Gastroesophageal sphincter (tissue), 4 donors: ENCODE data around the gene MED17. TPM values are rescaled to one million over a fixed set of nuclear protein-coding genes. Genes with fewer than 3 reads are reported as not detected.
A peak's percentile ranks its signal among the peaks of the same experiment; 100 is the strongest.
"Not testable (repeated sequence)": the region's sequence is repeated elsewhere in the genome, so short reads cannot be mapped to it uniquely, and the experiment has no call there.

ENCODE experiments used
- ATAC-seq: fragments of 150-250 bp; one replicate; pipeline ENCODE4 v1.9.1; 2016; ENCODE audit warnings: mild to moderate bottlenecking, moderate library complexity
- H3K27ac ChIP-seq, 4 donors: fragments of 200-600 bp; sonication (generic) in 3 of 4; 1 replicate in 3 of 4; 2 replicates in 1 of 4; pipeline ENCODE4 v1.5.1; 2016 to 2019
- H3K27me3 ChIP-seq: fragments of 200-600 bp; sonication (generic); one replicate; pipeline ENCODE4 v1.5.1; 2019
- H3K36me3 ChIP-seq, 2 donors: fragments of 200-600 bp; sonication (generic); one replicate each; pipeline ENCODE4 v1.5.1; 2019; ENCODE audit warnings: control low read depth in 1 of 2
- H3K4me1 ChIP-seq, 3 donors: fragments of 200-600 bp; sonication (generic); 1 replicate in 2 of 3; 2 replicates in 1 of 3; pipeline ENCODE4 v1.5.1; 2016 to 2019; ENCODE audit warnings: control low read depth in 2 of 3
- H3K4me3 ChIP-seq, 2 donors: fragments of 200-600 bp; sonication (generic); one replicate each; pipeline ENCODE4 v1.5.1; 2019; ENCODE audit warnings: mild to moderate bottlenecking in 1 of 2, moderate library complexity in 1 of 2
- H3K9me3 ChIP-seq, 3 donors: fragments of 200-600 bp; sonication (generic); one replicate each; pipeline ENCODE4 v1.5.1; 2017 to 2019; ENCODE audit warnings: control low read depth in 2 of 3
- CTCF ChIP-seq, 4 experiments: fragments of 200-600 bp in 2 of 4; fragments of 450-650 bp in 2 of 4; sonication (generic) in 1 of 4; IDR thresholded peaks; one replicate each; pipeline ENCODE4 v1.5.1; 2017 to 2019; ENCODE audit warnings: antibody characterized with exemption in 4 of 4, mild to moderate bottlenecking in 2 of 4, moderate library complexity in 2 of 4
- EP300 ChIP-seq: sonication (generic); formaldehyde crosslinking; IDR thresholded peaks from one replicate; pipeline ENCODE4 v1.6.1; 2017; ENCODE audit warnings: antibody characterized with exemption, mild to moderate bottlenecking
- POLR2A ChIP-seq, 2 donors: fragments of 450-650 bp; IDR thresholded peaks; one replicate each; pipeline ENCODE4 v1.6.1; 2017; ENCODE audit warnings: antibody characterized with exemption in 2 of 2, mild to moderate bottlenecking in 2 of 2, moderate library complexity in 1 of 2
- POLR2AphosphoS5 ChIP-seq: sonication (generic); formaldehyde crosslinking; IDR thresholded peaks from one replicate; pipeline ENCODE4 v1.6.1; 2017; ENCODE audit warnings: antibody characterized with exemption
- WGBS, 2 donors: methylation state at CpG; one replicate each; pipeline ENCODE4 v1.1.5; 2018; ENCODE audit warnings: low coverage in 1 of 2; 5-methylcytosine and 5-hydroxymethylcytosine counted together
- total RNA-seq, 4 donors: library from RNA; depleted of rRNA; stranded (reverse); fragments of >200 nt; gene quantifications; one replicate each; pipeline ENCODE4 v1.1.0, GENCODE V29; 2016

The MED17 gene
- total RNA-seq, 4 donors from 2014 or later = 27.1 to 29.7 (median 28.2) TPM

GRCh38 chr11:93773045-93773477 is 11.0 kb upstream of the MED17 start:
- Histone ChIP-seq H3K36me3 (no peaks in the 10 kb centered on the region), H3K9me3 (no peaks in the 10 kb centered on the region), H3K27me3 (no peaks in the 10 kb centered on the region), H3K27ac (no peak overlapping the region), H3K4me1 (no peaks in the 10 kb centered on the region), H3K4me3 (no peak overlapping the region)
- WGBS, 2 donors = 80% methylated on average over 1 of the region's 3 CpGs; no CpG with 5 or more reads in 1 of the 2 donors
- no peak for TF ChIP-seq CTCF (IDR thresholded peaks at IDR 0.05)
- no peak for TF ChIP-seq POLR2AphosphoS5
- TF ChIP-seq POLR2A (IDR thresholded peaks at IDR 0.05) = no peak
- TF ChIP-seq EP300 = no peak
- no peak for ATAC-seq

- TF ChIP-seq POLR2AphosphoS5 (no peak), CTCF (IDR thresholded peaks at IDR 0.05) (no peak), EP300 (no peak), POLR2A (IDR thresholded peaks at IDR 0.05) (no peak)
- H3K36me3 ChIP-seq = no peaks in the 10 kb centered on the region
- H3K9me3 ChIP-seq = no peaks in the 10 kb centered on the region
- 100% methylated on average over 2 of the region's 10 CpGs; no CpG with 5 or more reads in 1 of the 2 donors for WGBS, 2 donors
- no peaks in the 10 kb centered on the region for H3K4me1 ChIP-seq
- H3K27me3 ChIP-seq = no peaks in the 10 kb centered on the region
- no peak overlapping the region for H3K4me3 ChIP-seq
- H3K27ac ChIP-seq = no peak overlapping the region
- no peak for ATAC-seq
Measured at GRCh38 chr11:93773601-93774200, 10.4 kb upstream of the MED17 start.

GRCh38 chr11:93774560-93774959 is 9.5 kb upstream of the MED17 start:
- not testable (repeated sequence) for H3K27me3 ChIP-seq, H3K9me3 ChIP-seq, H3K4me1 ChIP-seq, ATAC-seq, H3K36me3 ChIP-seq, H3K4me3 ChIP-seq, H3K27ac ChIP-seq
- 86% methylated on average over 1 of the region's 3 CpGs; no CpG with 5 or more reads in 1 of the 2 donors for WGBS, 2 donors

- WGBS, 2 donors = 38 to 72% methylated on average over 2 of the region's 2 CpGs
- Histone ChIP-seq H3K27ac (no peak overlapping the region), H3K36me3 (no peaks in the 10 kb centered on the region), H3K27me3 (no peaks in the 10 kb centered on the region), H3K4me1 (no peaks in the 10 kb centered on the region), H3K9me3 (no peaks in the 10 kb centered on the region), H3K4me3 (no peak overlapping the region)
- no peak for TF ChIP-seq POLR2A (IDR thresholded peaks at IDR 0.05)
- no peak for TF ChIP-seq EP300
- TF ChIP-seq POLR2AphosphoS5 = no peak
- TF ChIP-seq CTCF (IDR thresholded peaks at IDR 0.05) = no peak
- no peak for ATAC-seq
Measured at GRCh38 chr11:93775289-93775688, 8.8 kb upstream of the MED17 start.

GRCh38 chr11:93783362-93783761 is 720 bp upstream of the MED17 start:
- no peak for ATAC-seq
- Histone ChIP-seq H3K36me3 (peaks cover 0 to 6% of the 10 kb centered on the region in 2 donors), H3K4me3 (peak overlapping the region; percentile 62 to 93), H3K4me1 (peaks cover 9 to 40% (median 13%) of the 10 kb centered on the region in 3 donors), H3K9me3 (no peaks in the 10 kb centered on the region), H3K27ac (peak overlapping the region in 3 of 4 donors; percentile 95 to 97 (median 95)), H3K27me3 (no peaks in the 10 kb centered on the region)
- TF ChIP-seq POLR2A (IDR thresholded peaks at IDR 0.05) (no peak), CTCF (IDR thresholded peaks at IDR 0.05) (no peak), POLR2AphosphoS5 (no peak), EP300 (no peak)
- 22 to 45% methylated on average over 4 to 7 of the region's 7 CpGs for WGBS, 2 donors
